Mesodermal cell (in vitro differentiated cells): Measurements from ENCODE around the gene RIC1.

Experiments
- H3K27ac ChIP-seq: 2 replicates; pipeline ENCODE4 v1.7.0; 2013; ENCODE audit warnings: mild to moderate bottlenecking, low read depth, low read length, moderate library complexity; ENCODE audit not compliant: severe bottlenecking
- H3K36me3 ChIP-seq: 2 replicates; pipeline ENCODE4 v1.7.1; 2013; ENCODE audit warnings: mild to moderate bottlenecking, low read length, moderate library complexity; ENCODE audit not compliant: control insufficient read depth, insufficient read depth
- H3K4me1 ChIP-seq: one replicate; pipeline ENCODE4 v1.7.1; 2013; ENCODE audit warnings: mild to moderate bottlenecking, low read length; ENCODE audit not compliant: insufficient read depth, control insufficient read depth, poor library complexity, severe bottlenecking
- H3K4me3 ChIP-seq: 2 replicates; pipeline ENCODE4 v1.7.0; 2013; ENCODE audit warnings: low read length, control low read depth, mild to moderate bottlenecking; ENCODE audit not compliant: insufficient read depth, poor library complexity, severe bottlenecking; ENCODE audit errors: extremely low read depth
- H3K9me3 ChIP-seq: 2 replicates; pipeline ENCODE4 v1.7.1; 2013; ENCODE audit warnings: mild to moderate bottlenecking, low read length, moderate library complexity; ENCODE audit not compliant: control insufficient read depth
- WGBS, 2 experiments: methylation state at CpG; one replicate each; pipeline ENCODE4 v1.1.5; 2013; ENCODE audit warnings: missing lambda C conversion rate in 2 of 2; ENCODE audit not compliant: insufficient coverage in 2 of 2; 5-methylcytosine and 5-hydroxymethylcytosine counted together

Gene RIC1

DNA sequence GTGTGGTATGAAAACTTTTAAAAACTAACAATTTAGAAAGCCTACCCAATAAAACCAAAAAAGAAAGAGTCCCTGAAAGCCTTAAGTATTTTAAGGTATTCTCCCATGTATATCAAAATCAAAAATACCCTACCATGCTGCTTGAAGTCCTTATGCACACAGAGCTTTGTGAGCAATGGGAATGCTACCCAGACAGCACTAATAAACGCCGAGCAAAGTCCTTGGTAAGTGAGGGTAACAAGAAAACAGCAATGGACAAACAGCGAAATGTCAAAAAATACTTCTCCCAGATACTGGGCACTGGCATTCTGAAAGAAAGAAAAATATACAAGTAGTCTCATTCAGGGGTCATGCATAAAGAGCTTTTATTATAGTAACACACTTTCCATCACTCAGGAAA lies 176.6 kb downstream of the RIC1 start:
- no peaks in the 10 kb centered on the region for H3K36me3 ChIP-seq
- no peak overlapping the region for H3K4me3 ChIP-seq
- H3K9me3 ChIP-seq: no peaks in the 10 kb centered on the region
- H3K4me1 ChIP-seq: no peaks in the 10 kb centered on the region
- no CpG with 5 or more reads among the region's 3 CpGs for WGBS, 2 experiments
- no peak overlapping the region for H3K27ac ChIP-seq

DNA sequence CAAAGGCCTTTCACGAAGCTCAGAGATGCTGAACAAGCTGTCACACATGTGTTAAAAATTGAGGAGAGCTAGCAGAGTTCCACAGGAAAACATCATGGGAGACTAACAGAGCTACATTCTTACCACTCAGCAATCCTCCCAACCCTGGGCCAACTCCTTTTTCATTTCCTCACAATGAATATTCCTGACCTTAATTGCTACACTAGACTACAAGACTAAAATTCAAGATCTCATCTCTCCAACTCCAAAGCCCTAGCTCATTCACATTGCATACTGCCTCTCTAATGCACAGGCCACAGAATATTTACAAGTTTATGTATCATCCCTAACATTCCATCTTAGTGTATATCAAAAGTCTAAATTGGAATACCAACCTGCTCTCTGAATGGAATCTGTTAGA lies 182.8 kb downstream of the RIC1 start:
- H3K36me3 ChIP-seq: no peaks in the 10 kb centered on the region
- 100% methylated on average over 1 of the region's 1 CpG for WGBS, 2 experiments
- H3K4me3 ChIP-seq: no peak overlapping the region
- no peaks in the 10 kb centered on the region for H3K9me3 ChIP-seq
- no peak overlapping the region for H3K27ac ChIP-seq
- no peaks in the 10 kb centered on the region for H3K4me1 ChIP-seq

DNA sequence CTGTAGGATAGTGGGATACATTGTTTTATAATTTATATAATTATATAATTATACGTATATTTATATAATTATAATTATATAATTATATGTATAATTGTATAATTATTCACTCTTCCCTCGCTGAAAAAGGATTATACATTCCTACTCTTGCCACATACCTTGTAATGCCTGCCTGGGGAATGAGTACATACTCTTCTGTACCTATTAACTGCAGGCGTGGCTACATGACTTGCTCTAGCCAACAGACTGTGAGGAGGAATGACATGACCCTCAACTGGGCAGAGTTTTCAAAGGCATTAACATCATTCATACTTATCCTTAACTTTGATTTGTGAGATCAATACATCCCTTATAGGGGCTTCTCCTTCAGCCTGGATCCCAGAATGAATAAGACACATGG lies 184.9 kb downstream of the RIC1 start:
- 89% methylated on average over 1 of the region's 3 CpGs; no CpG with 5 or more reads in 1 of the 2 experiments for WGBS, 2 experiments

DNA sequence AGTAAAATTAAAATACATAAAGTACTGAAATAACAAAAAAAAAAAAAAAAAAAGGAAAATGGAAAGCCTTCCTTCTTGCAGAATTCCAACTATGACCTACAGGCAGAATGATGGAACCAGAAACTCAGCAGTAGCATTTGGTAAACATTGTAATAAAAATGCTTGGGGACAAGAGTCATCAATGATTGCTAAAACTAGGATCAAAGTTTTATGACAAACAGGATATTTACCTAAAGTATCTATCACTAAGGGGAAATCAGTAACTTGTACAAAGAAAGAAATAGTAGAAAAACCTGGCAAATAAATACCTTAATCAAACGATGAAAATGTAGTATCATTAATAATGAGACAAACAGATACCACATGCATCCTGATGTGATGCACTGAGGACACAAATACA lies 186.6 kb downstream of the RIC1 start:
- H3K4me1 ChIP-seq: peaks cover 5% of the 10 kb centered on the region
- H3K27ac ChIP-seq: no peak overlapping the region
- WGBS, 2 experiments: no CpG with 5 or more reads among the region's 1 CpG
- H3K36me3 ChIP-seq: no peaks in the 10 kb centered on the region
- no peaks in the 10 kb centered on the region for H3K9me3 ChIP-seq
- no peak overlapping the region for H3K4me3 ChIP-seq

More for the DNA sequence above, 184.9 kb downstream of the RIC1 start:
- no peaks in the 10 kb centered on the region for H3K36me3 ChIP-seq
- H3K4me3 ChIP-seq: no peak overlapping the region
- no peak overlapping the region for H3K27ac ChIP-seq
- H3K9me3 ChIP-seq: no peaks in the 10 kb centered on the region
- peaks cover 5% of the 10 kb centered on the region for H3K4me1 ChIP-seq

DNA sequence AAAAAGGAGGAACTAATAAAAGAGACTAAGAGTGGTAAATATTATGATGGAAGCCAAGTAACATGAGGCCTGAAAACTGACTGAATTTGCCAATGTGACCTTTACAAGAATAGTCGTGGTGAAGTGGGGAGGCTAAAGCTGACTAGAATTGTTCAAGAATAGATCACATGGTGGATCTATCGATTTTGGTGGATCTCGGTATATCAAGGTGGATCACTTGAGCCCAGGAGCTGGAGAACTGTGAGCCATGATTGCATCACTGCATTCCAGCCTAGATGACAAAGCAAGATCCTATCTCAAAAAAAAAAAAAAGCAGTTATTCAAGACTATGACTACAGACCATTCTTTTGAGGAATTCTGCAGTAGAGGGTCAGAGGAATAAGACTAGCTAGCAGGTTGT lies 189.0 kb downstream of the RIC1 start:
- no peaks in the 10 kb centered on the region for H3K9me3 ChIP-seq
- H3K27ac ChIP-seq: no peak overlapping the region
- 95 to 100% methylated on average over 3 of the region's 3 CpGs for WGBS, 2 experiments
- peaks cover 4% of the 10 kb centered on the region for H3K36me3 ChIP-seq
- H3K4me1 ChIP-seq: peaks cover 5% of the 10 kb centered on the region
- no peak overlapping the region for H3K4me3 ChIP-seq

DNA sequence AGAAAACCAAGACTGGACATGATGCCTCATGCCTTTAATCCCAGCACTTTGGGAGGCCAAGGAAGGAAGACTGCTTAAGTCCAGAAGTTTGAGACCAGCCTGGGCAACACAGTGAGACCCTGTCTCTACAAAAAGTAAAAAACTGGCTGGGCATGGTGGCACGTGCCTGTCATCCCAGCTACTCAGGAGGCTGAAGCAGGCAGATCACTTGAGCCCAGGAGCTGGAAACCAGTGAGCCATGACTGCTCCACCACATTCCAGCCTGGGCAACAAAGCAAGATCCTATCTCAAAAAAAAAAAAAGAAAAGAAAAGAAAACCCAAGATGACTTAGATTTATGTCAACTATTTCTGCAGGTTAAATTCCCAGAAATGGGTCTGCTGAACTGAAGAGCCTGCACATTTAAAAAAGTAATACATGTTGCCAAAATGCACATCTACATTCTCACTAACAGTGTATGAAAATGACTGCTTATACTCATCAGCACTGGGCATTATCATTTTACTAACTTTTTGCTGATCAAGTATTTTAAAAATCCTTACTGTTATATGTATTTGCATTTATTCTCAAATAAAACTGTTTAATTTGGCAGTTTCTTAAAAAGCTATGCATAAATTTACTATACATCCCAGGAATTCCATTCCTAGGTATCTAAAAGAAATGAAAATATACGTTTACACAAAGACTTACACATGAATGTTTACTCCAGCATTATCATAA lies 189.7 kb downstream of the RIC1 start:
- H3K9me3 ChIP-seq: no peaks in the 10 kb centered on the region
- no peak overlapping the region for H3K4me3 ChIP-seq
- no peak overlapping the region for H3K27ac ChIP-seq
- WGBS, 2 experiments: 93 to 100% methylated on average over 2 of the region's 2 CpGs
- H3K36me3 ChIP-seq: peaks cover 4% of the 10 kb centered on the region
- H3K4me1 ChIP-seq: peaks cover 5% of the 10 kb centered on the region

DNA sequence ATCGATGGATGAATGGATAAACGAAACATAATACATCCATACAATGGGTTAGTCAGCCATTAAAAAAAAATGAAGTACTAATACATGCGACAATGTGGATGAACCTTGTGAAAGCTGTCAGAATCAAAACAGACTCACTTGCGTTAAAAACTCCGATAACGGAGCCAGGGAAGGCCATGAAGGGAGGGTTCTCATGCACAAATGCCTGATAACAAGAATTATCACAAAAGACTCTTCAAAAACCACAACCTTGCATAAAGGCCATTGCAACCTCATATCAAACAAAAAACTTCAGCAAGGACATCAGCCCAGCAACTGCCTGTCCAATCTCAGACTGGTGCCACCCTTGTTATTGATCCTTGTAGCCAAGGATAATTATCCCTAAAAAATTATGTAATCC lies 190.3 kb downstream of the RIC1 start:
- 100% methylated on average over 3 to 6 of the region's 6 CpGs for WGBS, 2 experiments
- peaks cover 5% of the 10 kb centered on the region for H3K4me1 ChIP-seq
- no peak overlapping the region for H3K27ac ChIP-seq
- peaks cover 4% of the 10 kb centered on the region for H3K36me3 ChIP-seq
- no peaks in the 10 kb centered on the region for H3K9me3 ChIP-seq
- H3K4me3 ChIP-seq: no peak overlapping the region

DNA sequence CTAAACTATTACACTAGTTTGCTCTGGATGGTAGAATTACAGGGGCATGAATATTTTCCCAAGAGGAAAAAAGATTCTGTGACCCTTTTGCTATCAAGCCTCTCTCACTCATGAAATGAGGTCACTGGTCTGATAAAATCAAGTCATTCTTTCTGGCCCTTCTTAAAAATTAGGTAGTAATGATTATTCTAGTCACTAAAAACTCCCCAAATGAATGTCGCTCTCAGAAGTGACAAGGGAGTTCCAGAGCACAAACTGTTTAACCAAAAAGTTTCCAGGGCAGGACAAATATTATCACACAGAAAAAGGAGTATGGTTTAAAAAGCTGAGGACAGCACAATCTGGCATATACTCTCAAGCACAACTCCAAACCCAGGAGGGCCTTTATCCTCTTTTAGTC lies 191.5 kb downstream of the RIC1 start:
- no peak overlapping the region for H3K4me3 ChIP-seq
- no peak overlapping the region for H3K27ac ChIP-seq
- no peaks in the 10 kb centered on the region for H3K9me3 ChIP-seq
- WGBS, 2 experiments: no CpG with 5 or more reads among the region's 1 CpG
- H3K4me1 ChIP-seq: peaks cover 5% of the 10 kb centered on the region
- peaks cover 4% of the 10 kb centered on the region for H3K36me3 ChIP-seq

DNA sequence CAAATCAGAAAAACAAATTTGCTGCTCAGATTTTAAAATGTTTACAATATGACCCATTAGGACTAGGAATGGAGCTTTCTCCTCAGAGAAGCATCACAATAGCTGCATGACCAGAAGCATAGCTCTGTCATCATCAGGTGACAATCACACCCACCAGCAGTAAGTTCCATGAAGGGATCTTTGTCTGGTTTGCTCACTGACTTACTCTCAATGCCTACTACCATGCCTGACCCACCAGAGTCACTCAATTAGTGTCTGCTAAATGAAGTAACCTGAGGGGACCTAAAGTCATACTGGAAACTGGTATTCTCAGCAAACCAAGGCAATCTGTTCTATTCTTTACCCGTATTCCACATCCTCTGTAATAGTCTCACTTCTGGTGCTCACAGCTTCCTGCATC lies 196.3 kb downstream of the RIC1 start:
- H3K9me3 ChIP-seq: no peaks in the 10 kb centered on the region
- H3K4me1 ChIP-seq: no peaks in the 10 kb centered on the region
- H3K27ac ChIP-seq: no peak overlapping the region
- 89 to 100% methylated on average over 1 of the region's 1 CpG for WGBS, 2 experiments
- H3K4me3 ChIP-seq: no peak overlapping the region
- peaks cover 4% of the 10 kb centered on the region for H3K36me3 ChIP-seq
